Fibroblast of skin of scalp (primary cell): Measurements from ENCODE around the gene ANKS6.

Source experiments
- DNase-seq: peaks from one replicate; pipeline ENCODE4 v3.0.0-alpha.2; 2013

Gene ANKS6

GRCh38 chr9:98811051-98811650 is 14.8 kb upstream of the ANKS6 start:
- DNase-seq = peak; percentile 64

DNA sequence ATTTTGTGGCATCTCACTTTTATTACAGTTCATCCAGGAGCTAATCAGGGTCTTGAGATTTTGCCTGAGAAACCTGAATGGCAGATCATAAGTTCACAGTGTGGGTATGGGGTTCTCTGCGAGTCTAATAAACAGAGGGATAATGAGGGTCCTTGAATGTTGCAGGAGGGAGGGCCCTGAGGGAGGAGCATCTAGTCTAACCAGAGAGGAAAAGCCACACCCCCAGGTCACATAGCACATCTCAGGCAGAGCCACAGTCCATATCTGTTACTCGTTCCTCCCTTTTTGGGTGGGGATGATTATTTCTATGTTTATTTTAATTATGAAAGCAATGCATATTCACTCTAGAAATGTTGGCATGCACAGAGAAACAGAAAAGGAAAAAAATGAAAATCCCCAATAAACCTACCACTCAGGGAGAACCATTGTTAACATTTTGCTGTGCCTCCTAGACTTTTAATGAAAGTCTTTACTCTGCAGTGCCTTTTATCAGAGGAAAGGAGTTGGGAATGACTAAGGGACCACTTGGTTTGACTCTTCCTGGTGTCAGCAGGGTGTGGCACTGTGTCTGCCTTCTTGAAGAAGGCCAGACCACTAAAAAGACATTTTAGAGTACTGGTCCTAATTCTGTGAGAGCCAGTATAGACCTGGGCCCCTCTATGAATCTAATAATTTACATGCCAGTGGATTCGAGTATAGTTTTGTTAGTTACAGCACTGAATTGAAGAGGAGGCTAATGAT is 13.9 kb upstream of the ANKS6 start:
- DNase-seq = no peak

- no peak for DNase-seq
Measured at GRCh38 chr9:98809311-98810101, 13.2 kb upstream of the ANKS6 start.

DNA sequence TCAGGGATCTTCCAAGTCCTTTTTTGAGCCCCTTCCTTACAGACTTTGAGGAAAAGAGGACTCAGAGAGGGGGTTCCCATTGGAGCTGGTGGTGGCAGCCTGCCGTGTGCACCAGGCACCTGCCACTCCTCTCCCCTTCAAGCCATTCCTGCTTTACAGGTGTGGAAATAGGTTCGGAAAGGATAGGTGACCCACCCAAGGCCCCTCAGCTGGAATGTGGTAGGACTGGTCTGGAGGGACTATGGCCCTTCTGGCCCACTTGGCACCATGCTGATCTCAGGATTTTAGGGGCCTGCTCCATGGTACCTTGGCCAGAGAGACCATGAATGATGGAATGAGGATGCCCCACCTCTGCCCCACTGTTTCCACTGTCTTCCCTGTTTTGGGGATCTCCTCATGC is 12.5 kb upstream of the ANKS6 start:
- DNase-seq = no peak

- no peak for DNase-seq
Measured at GRCh38 chr9:98808411-98808815, 12.1 kb upstream of the ANKS6 start.

DNA sequence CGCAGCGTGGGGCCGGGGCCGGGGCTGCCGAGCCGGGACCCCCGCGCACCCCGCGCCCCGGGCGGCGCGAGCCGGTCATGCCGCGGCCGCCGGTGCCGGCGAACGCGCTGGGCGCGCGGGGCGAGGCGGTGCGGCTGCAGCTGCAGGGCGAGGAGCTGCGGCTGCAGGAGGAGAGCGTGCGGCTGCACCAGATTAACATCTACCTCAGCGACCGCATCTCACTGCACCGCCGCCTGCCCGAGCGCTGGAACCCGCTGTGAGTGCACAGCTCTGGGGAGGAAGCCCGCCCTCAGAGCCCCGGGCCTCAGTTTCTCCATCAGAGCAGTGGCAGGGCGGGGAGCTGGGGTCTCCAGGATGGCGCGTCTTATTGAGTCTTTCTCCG is 11.4 kb upstream of the ANKS6 start:
- DNase-seq = no peak

GRCh38 chr9:98807070-98807813 is 10.9 kb upstream of the ANKS6 start, which contains the start of gene GALNT12:
Gene GALNT12 (plus strand): TSS chr9:98807670. CDS start chr9:98807699, 29 bp downstream.
- no peak for DNase-seq

- no peak for DNase-seq
Measured at GRCh38 chr9:98806394-98807035, 10.2 kb upstream of the ANKS6 start.

DNA sequence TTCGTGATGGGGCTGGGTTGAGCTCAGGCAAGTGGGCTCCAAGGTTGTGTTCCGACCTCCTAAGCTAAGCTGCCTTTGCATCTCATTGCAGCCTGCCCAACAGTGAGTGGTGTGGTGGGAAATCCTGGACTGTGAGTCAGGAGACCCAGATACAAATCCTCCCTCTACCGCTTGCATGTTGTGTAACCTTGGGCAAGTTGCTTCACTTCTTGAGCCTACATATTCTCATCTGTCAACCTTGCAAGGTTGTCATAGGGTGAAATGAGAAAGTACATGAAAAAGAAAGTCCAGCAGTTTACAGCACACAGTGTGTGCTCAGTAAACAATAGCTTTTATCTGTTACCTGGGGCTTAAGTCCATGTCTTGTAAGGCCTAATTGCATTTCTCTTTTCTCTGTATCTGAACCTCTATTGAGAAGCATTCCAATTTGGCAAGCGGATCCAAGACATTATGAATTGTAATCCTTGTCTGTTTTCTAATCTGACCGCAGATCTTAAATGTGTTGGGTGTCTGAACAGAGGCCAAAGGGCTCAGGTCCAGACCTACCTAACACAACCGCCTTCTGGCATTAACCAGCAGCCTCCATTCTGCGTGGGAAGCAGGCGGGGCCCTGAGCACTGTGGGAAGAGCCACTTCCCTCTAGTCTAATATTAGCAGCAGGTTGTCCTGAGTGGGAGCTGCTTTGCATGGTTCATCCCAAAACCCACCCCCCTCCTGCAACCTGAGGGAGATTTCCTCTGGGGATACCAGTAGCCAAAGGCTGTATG is 9.3 kb upstream of the ANKS6 start:
- DNase-seq = no peak

GRCh38 chr9:98804083-98804482 is 7.7 kb upstream of the ANKS6 start:
- no peak for DNase-seq

GRCh38 chr9:98801969-98802371 is 5.6 kb upstream of the ANKS6 start:
- no peak for DNase-seq

GRCh38 chr9:98801561-98801960 is 5.2 kb upstream of the ANKS6 start:
- no peak for DNase-seq

DNA sequence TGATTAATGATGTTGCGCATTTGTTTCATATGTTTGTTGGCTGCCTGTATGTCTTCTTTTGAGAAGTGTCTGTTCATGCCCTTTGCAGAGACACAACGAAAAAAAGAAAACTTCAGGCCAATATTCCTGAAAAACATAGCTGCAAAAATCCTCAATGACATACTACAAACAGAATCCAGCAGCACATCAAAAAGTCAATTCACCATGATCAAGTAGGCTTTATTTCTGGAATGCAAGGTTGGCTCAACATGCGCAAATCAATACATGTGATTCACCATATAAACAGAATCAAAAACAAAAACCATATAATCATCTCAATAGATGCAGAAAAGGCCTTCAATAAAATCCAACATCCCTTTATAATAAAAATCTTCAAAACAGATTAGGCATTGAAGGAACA is 1.9 kb upstream of the ANKS6 start:
- DNase-seq = no peak

GRCh38 chr9:98797491-98797890 is 1.1 kb upstream of the ANKS6 start:
- DNase-seq = no peak

- no peak for DNase-seq
Measured at GRCh38 chr9:98795970-98796363, 388 bp downstream of the ANKS6 start.

GRCh38 chr9:98795295-98795955 is 930 bp downstream of the ANKS6 start:
- DNase-seq = no peak

DNA sequence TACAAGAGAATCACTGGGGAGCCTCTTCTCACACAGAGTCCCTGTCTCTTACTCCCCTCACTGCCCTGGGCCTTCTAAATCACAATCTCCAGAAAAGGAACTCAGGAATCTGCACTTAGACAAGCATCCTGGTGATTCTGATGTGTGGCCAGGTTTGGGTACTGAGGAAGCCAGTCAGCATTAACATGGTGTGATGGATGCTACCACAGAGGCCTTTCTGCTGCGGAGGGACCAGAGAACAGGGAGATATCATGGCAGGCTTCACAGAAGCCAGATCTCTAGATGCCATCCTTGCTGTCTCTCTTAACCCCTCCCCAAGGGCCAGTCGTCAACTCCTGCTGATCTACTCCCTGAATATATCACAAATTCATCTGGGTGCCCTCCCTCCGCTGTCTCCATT is 1.6 kb downstream of the ANKS6 start:
- DNase-seq = no peak

DNA sequence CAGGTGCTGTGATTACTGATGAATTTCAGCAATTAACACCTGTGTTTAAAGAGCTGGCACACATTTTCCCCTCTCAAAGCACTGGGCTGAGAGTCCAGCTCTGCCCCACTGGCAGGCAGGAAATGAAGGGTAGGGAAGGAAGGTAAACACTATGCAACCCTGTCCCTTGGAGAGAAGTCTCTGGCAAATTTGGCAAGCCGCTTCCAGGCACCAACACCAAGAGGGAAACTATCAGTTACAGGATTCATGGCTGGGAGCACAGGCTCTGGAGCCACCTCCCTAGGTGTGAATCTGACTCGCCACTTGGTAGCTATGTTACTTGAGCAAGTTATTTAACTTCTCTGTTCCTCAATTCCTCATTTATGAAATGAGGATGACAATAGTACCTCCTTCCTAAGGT is 3.3 kb downstream of the ANKS6 start:
- no peak for DNase-seq

GRCh38 chr9:98791608-98792490 is 4.5 kb downstream of the ANKS6 start:
- DNase-seq = peak; percentile 13
